GM21576 (cell line): Measurements from ENCODE around the gene DNAJC1.
"Not testable (repeated sequence)": the region's sequence is repeated elsewhere in the genome, so short reads cannot be mapped to it uniquely, and the experiment has no call there.

Source experiments
- ATAC-seq: cut with Tn5 transposase; IDR thresholded peaks from one replicate; pipeline ENCODE4 v1.9.1; 2021; ENCODE audit warnings: mild to moderate bottlenecking, moderate library complexity; ENCODE audit not compliant: unreplicated experiment

The DNAJC1 gene

GRCh38 chr10:21740989-21741388 is 262.5 kb downstream of the DNAJC1 start:
- no peak for ATAC-seq

GRCh38 chr10:21737106-21737505 is 266.4 kb downstream of the DNAJC1 start:
- no peak for ATAC-seq

- no peak for ATAC-seq
Measured at GRCh38 chr10:21733710-21734109, 269.8 kb downstream of the DNAJC1 start.

GRCh38 chr10:21732067-21732772 is 271.3 kb downstream of the DNAJC1 start:
- peak; percentile 91 for ATAC-seq

- ATAC-seq: no peak
Measured at GRCh38 chr10:21728618-21729017, 274.9 kb downstream of the DNAJC1 start.

GRCh38 chr10:21727452-21728168 is 275.9 kb downstream of the DNAJC1 start:
- no peak for ATAC-seq

GRCh38 chr10:21726601-21727225 is 276.8 kb downstream of the DNAJC1 start:
- ATAC-seq: no peak

GRCh38 chr10:21724687-21725367 is 278.7 kb downstream of the DNAJC1 start:
- ATAC-seq: peak; percentile 88

GRCh38 chr10:21724020-21724589 is 279.4 kb downstream of the DNAJC1 start:
- no peak for ATAC-seq

- no peak for ATAC-seq
Measured at GRCh38 chr10:21722209-21722608, 281.3 kb downstream of the DNAJC1 start.

GRCh38 chr10:21721000-21721665 is 282.4 kb downstream of the DNAJC1 start:
- ATAC-seq: no peak

GRCh38 chr10:21720090-21720489 is 283.4 kb downstream of the DNAJC1 start:
- ATAC-seq: no peak

- ATAC-seq: no peak
Measured at GRCh38 chr10:21719502-21719901, 284.0 kb downstream of the DNAJC1 start.

- not testable (repeated sequence) for ATAC-seq
Measured at GRCh38 chr10:21717437-21718054, 286.0 kb downstream of the DNAJC1 start.

- ATAC-seq: no peak
Measured at GRCh38 chr10:21715531-21716195, 287.9 kb downstream of the DNAJC1 start.

- ATAC-seq: no peak
Measured at GRCh38 chr10:21712975-21713374, 290.6 kb downstream of the DNAJC1 start.

GRCh38 chr10:21707498-21707897 is 296.0 kb downstream of the DNAJC1 start:
- no peak for ATAC-seq
